ENCODE results near the gene SIX2. TPM values are rescaled to one million over a fixed set of nuclear protein-coding genes. Genes with fewer than 3 reads are reported as not detected.

SIX2 gene
- total and polyA plus RNA-seq, 2 donors (not counting 1 experiment from before 2014, with no cell fraction given): not detected

- DNase-seq: no peak
- no peaks in the 10 kb centered on the region for H3K79me2 ChIP-seq (ENCODE audit: control insufficient read depth, insufficient read depth, low read length)
- H3K4me3 Mint-ChIP-seq: no peak overlapping the region
- no peak overlapping the region for H3K4me3 ChIP-seq (ENCODE audit: control extremely low read depth in 1 of 5, extremely low read depth in 1 of 5, insufficient read depth in 1 of 5, low read depth in 2 of 5, low read length in 4 of 5)
- H3K9ac ChIP-seq (ENCODE audit: low read length): no peak overlapping the region
- TF ChIP-seq CTCF (IDR thresholded peaks at IDR 0.05) (no peak), EZH2 (IDR thresholded peaks at IDR 0.05; ENCODE audit: borderline replicate concordance, insufficient read depth, low read depth, low read length, poor library complexity, severe bottlenecking) (no peak)
- H3K27me3 Mint-ChIP-seq: peaks cover 50% of the 10 kb centered on the region
- peaks cover 5% of the 10 kb centered on the region for H3K4me1 Mint-ChIP-seq
- H3K4me2 ChIP-seq (replicated peaks; ENCODE audit: low read depth, low read length, poor library complexity, severe bottlenecking): no peak overlapping the region
- ATAC-seq (ENCODE audit: low read depth): no peak
- intact Hi-C loops (cut with micrococcal nuclease): no loop called here
- no peak overlapping the region for H3K27ac Mint-ChIP-seq
- H3K4me1 ChIP-seq (ENCODE audit: control insufficient read depth in 2 of 2, insufficient read depth in 2 of 2, low read length in 2 of 2): peaks cover 11 to 16% of the 10 kb centered on the region in 2 donors
- no CpG with 5 or more reads among the region's 1 CpG for WGBS (ENCODE audit: insufficient coverage)
- no peaks in the 10 kb centered on the region for H3K9me3 ChIP-seq (ENCODE audit: control extremely low read depth in 1 of 3, control insufficient read depth in 2 of 3, insufficient read depth in 1 of 3, low read length in 2 of 3)
- H3K36me3 ChIP-seq (replicated peaks in 1 of 2; ENCODE audit: control extremely low read depth in 1 of 2, control insufficient read depth in 1 of 2, extremely low read depth in 1 of 2, insufficient read depth in 2 of 2, low read length in 1 of 2): no peaks in the 10 kb centered on the region
- H4K20me1 ChIP-seq (ENCODE audit: control insufficient read depth, insufficient read depth, low read length, poor library complexity, severe bottlenecking): no peaks in the 10 kb centered on the region
- no peaks in the 10 kb centered on the region for H3K9me3 Mint-ChIP-seq (ENCODE audit: insufficient read depth)
- no peak overlapping the region for H3K27ac ChIP-seq (ENCODE audit: low read length in 2 of 2)
- no peak overlapping the region for H2AFZ ChIP-seq (ENCODE audit: insufficient read depth, low read depth, low read length, poor library complexity, severe bottlenecking)
- H3K27me3 ChIP-seq (replicated peaks in 1 of 4; ENCODE audit: control extremely low read depth in 1 of 4, control insufficient read depth in 3 of 4, insufficient read depth in 4 of 4, low read length in 3 of 4): peaks cover 0 to 27% (median 8%) of the 10 kb centered on the region in 4 experiments
- POLR2A ChIA-PET: no interaction called here
- CTCF ChIA-PET: no interaction called here
Measured at GRCh38 chr2:45018023-45018422, 8.8 kb upstream of the SIX2 start.

GRCh38 chr2:45014831-45015230 is 5.6 kb upstream of the SIX2 start:
- Histone ChIP-seq H3K27ac (ENCODE audit: low read length in 2 of 2) (no peak overlapping the region), H3K9me3 (ENCODE audit: control extremely low read depth in 1 of 3, control insufficient read depth in 2 of 3, insufficient read depth in 1 of 3, low read length in 2 of 3) (peaks cover 0 to 18% (median 0%) of the 10 kb centered on the region in 3 donors), H3K9ac (ENCODE audit: low read length) (no peak overlapping the region), H3K4me3 (ENCODE audit: control extremely low read depth in 1 of 5, extremely low read depth in 1 of 5, insufficient read depth in 1 of 5, low read depth in 2 of 5, low read length in 4 of 5) (no peak overlapping the region), H2AFZ (ENCODE audit: insufficient read depth, low read depth, low read length, poor library complexity, severe bottlenecking) (no peak overlapping the region), H4K20me1 (ENCODE audit: control insufficient read depth, insufficient read depth, low read length, poor library complexity, severe bottlenecking) (no peaks in the 10 kb centered on the region), H3K27me3 (replicated peaks in 1 of 4; ENCODE audit: control extremely low read depth in 1 of 4, control insufficient read depth in 3 of 4, insufficient read depth in 4 of 4, low read length in 3 of 4) (peaks cover 0 to 59% (median 31%) of the 10 kb centered on the region in 4 experiments), H3K4me2 (replicated peaks; ENCODE audit: low read depth, low read length, poor library complexity, severe bottlenecking) (no peak overlapping the region), H3K79me2 (ENCODE audit: control insufficient read depth, insufficient read depth, low read length) (no peaks in the 10 kb centered on the region), H3K36me3 (replicated peaks in 1 of 2; ENCODE audit: control extremely low read depth in 1 of 2, control insufficient read depth in 1 of 2, extremely low read depth in 1 of 2, insufficient read depth in 2 of 2, low read length in 1 of 2) (no peaks in the 10 kb centered on the region), H3K4me1 (ENCODE audit: control insufficient read depth in 2 of 2, insufficient read depth in 2 of 2, low read length in 2 of 2) (peaks cover 24 to 30% of the 10 kb centered on the region in 2 donors)
- ATAC-seq (ENCODE audit: low read depth): no peak
- WGBS (ENCODE audit: insufficient coverage): 95% methylated on average over 4 of the region's 7 CpGs
- peaks cover 65% of the 10 kb centered on the region for H3K27me3 Mint-ChIP-seq
- intact Hi-C loops (cut with micrococcal nuclease): no loop called here
- ChIA-PET POLR2A (no interaction called here), CTCF (no interaction called here)
- no peak for TF ChIP-seq EZH2 (IDR thresholded peaks at IDR 0.05; ENCODE audit: borderline replicate concordance, insufficient read depth, low read depth, low read length, poor library complexity, severe bottlenecking)
- TF ChIP-seq CTCF (IDR thresholded peaks at IDR 0.05): no peak
- DNase-seq: no peak
- peak overlapping the region; percentile 59 for H3K4me3 Mint-ChIP-seq
- H3K4me1 Mint-ChIP-seq: peaks cover 23% of the 10 kb centered on the region
- H3K9me3 Mint-ChIP-seq (ENCODE audit: insufficient read depth): no peaks in the 10 kb centered on the region
- no peak overlapping the region for H3K27ac Mint-ChIP-seq
